HepG2 (cell line): ENCODE measurements around the gene GSDMA. TPM values are rescaled to one million over a fixed set of nuclear protein-coding genes. Genes with fewer than 3 reads are reported as not detected.

ENCODE experiments used
- ATAC-seq: fragments of 200-7000 bp; cut with Tn5 transposase; 3 replicates; pipeline ENCODE4 v1.9.1; 2020; ENCODE audit warnings: mild to moderate bottlenecking, moderate library complexity
- BruUV-seq: library from RNA; stranded (reverse); fragments of 400-500 nt; replicated peaks from 2 replicates; lab custom pipeline; 2021; lab: Mats Ljungman, UMichigan
- CTCF ChIA-PET: fragments of 300-600 bp; formaldehyde crosslinking; extraction: SDS; loops from one replicate; lab custom pipeline; 2021; ENCODE audit warnings: low total read pairs, inconsistent platforms, low intra/inter-chr PET ratio; lab: Yijun Ruan, JAX
- POLR2A ChIA-PET: fragments of 350-600 bp; sonication (Branson Sonifier 250); formaldehyde crosslinking; loops from one replicate; lab custom pipeline; 2020; ENCODE audit warnings: antibody characterized with exemption, inconsistent platforms; lab: Yijun Ruan, JAX
- DNase-seq: peaks from one replicate; pipeline ENCODE4 v3.0.0-alpha.2; 2015; ENCODE audit warnings: low spot score
- FAIRE-seq: peaks from 3 replicates; lab custom pipeline; 2011; peaks lifted over from hg19 to GRCh38; lab: Jason Lieb, UNC
- H2AFZ ChIP-seq: one replicate; pipeline ENCODE4 v1.6.1; 2011; ENCODE audit warnings: low read length, inconsistent platforms
- H3K27ac ChIP-seq: fragments of 300-600 bp; 3 replicates; pipeline ENCODE4 v1.8.0; 2011; ENCODE audit warnings: mixed run types, mild to moderate bottlenecking, mixed read lengths, low read length, inconsistent platforms; ENCODE audit not compliant: insufficient read depth; ENCODE audit errors: extremely low read length
- H3K27me3 ChIP-seq, 2 experiments: fragments of 200-600 bp in 1 of 2; 2 replicates in 1 of 2; 3 replicates in 1 of 2; pipeline versions ENCODE4 v1.6.0 to v1.8.0; 2011; ENCODE audit warnings: low read length in 2 of 2, mild to moderate bottlenecking in 2 of 2, moderate library complexity in 2 of 2, inconsistent platforms in 1 of 2; ENCODE audit not compliant: insufficient read depth in 2 of 2, control insufficient read depth in 1 of 2
- H3K36me3 ChIP-seq, 2 experiments: fragments of 200-600 bp in 1 of 2; replicated peaks in 1 of 2; 2 replicates in 1 of 2; 3 replicates in 1 of 2; pipeline versions ENCODE4 v1.5.1 to v1.8.0; 2011; ENCODE audit warnings: low read length in 2 of 2, inconsistent platforms in 1 of 2; ENCODE audit not compliant: insufficient read depth in 2 of 2, control insufficient read depth in 1 of 2
- H3K4me1 ChIP-seq: 2 replicates; pipeline ENCODE4 v1.5.1; 2012; ENCODE audit warnings: low read length, inconsistent platforms; ENCODE audit not compliant: insufficient read depth
- H3K4me2 ChIP-seq: 2 replicates; pipeline ENCODE4 v1.6.0; 2011; ENCODE audit warnings: low read depth, low read length, inconsistent platforms
- H3K4me3 ChIP-seq, 3 experiments: fragments of 200-600 bp in 1 of 3; sonication (generic), shearing (Covaris generic) in 1 of 3; replicated peaks in 1 of 3; 2 replicates each; pipeline ENCODE4 v1.5.1; 2011 to 2016; ENCODE audit warnings: low read length in 3 of 3, inconsistent platforms in 2 of 3, low read depth in 2 of 3, mild to moderate bottlenecking in 2 of 3, control low read depth in 1 of 3, mixed read lengths in 1 of 3; ENCODE audit not compliant: insufficient read depth in 1 of 3
- H3K79me2 ChIP-seq: one replicate; pipeline ENCODE4 v1.6.1; 2011; ENCODE audit warnings: low read length, inconsistent platforms; ENCODE audit not compliant: insufficient read depth
- H3K9ac ChIP-seq: 2 replicates; pipeline ENCODE4 v1.6.0; 2011; ENCODE audit warnings: mild to moderate bottlenecking, low read depth, low read length, inconsistent platforms; ENCODE audit not compliant: insufficient read depth
- H3K9me3 ChIP-seq: 2 replicates; pipeline ENCODE4 v1.5.1; 2012; ENCODE audit warnings: mild to moderate bottlenecking, low read length
- H4K20me1 ChIP-seq: 2 replicates; pipeline ENCODE4 v1.6.0; 2011; ENCODE audit warnings: inconsistent platforms, mild to moderate bottlenecking, low read length, moderate library complexity; ENCODE audit not compliant: insufficient read depth
- CBX1 ChIP-seq: IDR thresholded peaks from one replicate; pipeline ENCODE4 v1.6.1; 2016; ENCODE audit warnings: antibody characterized with exemption, low read depth
- RBAK ChIP-seq: sonication (generic); formaldehyde crosslinking; IDR thresholded peaks from 2 replicates; pipeline ENCODE4 v1.5.1; 2020; ENCODE audit warnings: mild to moderate bottlenecking, missing genetic modification reagents
- SRSF1 ChIP-seq: fragments of 200-400 bp; formaldehyde crosslinking; optimal IDR thresholded peaks from 2 replicates; pipeline ENCODE3; 2017; ENCODE audit warnings: mild to moderate bottlenecking, low read depth, low read length, moderate library complexity
- ZBTB38 ChIP-seq: sonication (generic); formaldehyde crosslinking; IDR thresholded peaks from 2 replicates; pipeline ENCODE4 v1.5.1; 2020; ENCODE audit warnings: mild to moderate bottlenecking, missing genetic modification reagents
- ZNF136 ChIP-seq: sonication (generic); formaldehyde crosslinking; IDR thresholded peaks from 2 replicates; pipeline ENCODE4 v1.8.1; 2022; ENCODE audit warnings: low read depth, mild to moderate bottlenecking, moderate library complexity, missing genetic modification reagents
- ZNF724P ChIP-seq: sonication (generic); formaldehyde crosslinking; IDR thresholded peaks from 2 replicates; pipeline ENCODE4 v1.8.0; 2022; ENCODE audit warnings: missing genetic modification reagents, borderline replicate concordance
- ZNF816 ChIP-seq: sonication (generic); formaldehyde crosslinking; IDR thresholded peaks from 2 replicates; pipeline ENCODE4 v1.8.0; 2022; ENCODE audit warnings: missing genetic modification reagents, mild to moderate bottlenecking, borderline replicate concordance
- WGBS: methylation state at CpG from one replicate; pipeline ENCODE4 v1.1.6; 2017; ENCODE audit warnings: low lambda C conversion rate; 5-methylcytosine and 5-hydroxymethylcytosine counted together
- in situ Hi-C: cut with HindIII; loops from 2 replicates; pipeline ENCODE4 v1.10.0; 2017; ENCODE audit warnings: low pct_unique_long_range_greater_than_20kb; ENCODE audit not compliant: extremely low pct_ligation_motif_present
- intact Hi-C: fragments of 100-400 bp; cut with micrococcal nuclease; formaldehyde crosslinking; loops from one replicate; pipeline ENCODE4 v1.10.0; 2022; ENCODE audit not compliant: unreplicated experiment
- polyA plus RNA-seq, 8 experiments: library from polyadenylated mRNA; depleted of rRNA in 3 of 8; stranded (reverse) in 7 of 8; unstranded in 1 of 8; fragments of >200 nt; fragmentation: Illumina TruSeq in 4 of 8; extraction: Trizol in 4 of 8; gene quantifications; 2 replicates each; pipeline versions ENCODE4 v1.2.1 to v1.2.3, GENCODE V29; 2011 to 2016; ENCODE audit warnings: low read depth in 4 of 8, missing spikeins in 1 of 8, mixed read lengths in 1 of 8; ENCODE audit not compliant: insufficient read depth in 1 of 8
- total RNA-seq, 5 experiments: library from RNA; depleted of rRNA; stranded (reverse); fragments of >200 nt; fragmentation: Illumina TruSeq; extraction: Trizol; gene quantifications; 2 replicates each; pipeline ENCODE4 v1.2.3, GENCODE V29; 2016; ENCODE audit warnings: low read depth in 1 of 5
- TF ChIP-seq, protein P1 (sequence below): sonication (generic); formaldehyde crosslinking; IDR thresholded peaks from 2 replicates; pipeline ENCODE4 v1.4.0; 2020; ENCODE audit warnings: missing genetic modification reagents
- TF ChIP-seq, protein P2 (sequence below): sonication (generic); formaldehyde crosslinking; IDR thresholded peaks from 2 replicates; pipeline ENCODE4 v1.5.1; 2020; ENCODE audit warnings: mild to moderate bottlenecking, missing genetic modification reagents, moderate library complexity
- TF ChIP-seq, protein P3 (sequence below): sonication (generic); formaldehyde crosslinking; IDR thresholded peaks from 2 replicates; pipeline ENCODE4 v1.5.1; 2020; ENCODE audit warnings: mild to moderate bottlenecking, missing genetic modification reagents, moderate library complexity
- TF ChIP-seq, protein P4 (sequence below): sonication (generic); formaldehyde crosslinking; IDR thresholded peaks from 2 replicates; pipeline ENCODE4 v1.8.1; 2023; ENCODE audit warnings: missing genetic modification reagents, mild to moderate bottlenecking, borderline replicate concordance
- TF ChIP-seq, protein P5 (sequence below): sonication (generic); formaldehyde crosslinking; IDR thresholded peaks from 2 replicates; pipeline ENCODE4 v1.8.1; 2023; ENCODE audit warnings: mild to moderate bottlenecking, missing genetic modification reagents

Gene GSDMA
- total and polyA plus RNA-seq, 2 of the 13 experiments (the other 11 are each of a cell fraction or from before 2014, with no cell fraction given), result not detected

DNA sequence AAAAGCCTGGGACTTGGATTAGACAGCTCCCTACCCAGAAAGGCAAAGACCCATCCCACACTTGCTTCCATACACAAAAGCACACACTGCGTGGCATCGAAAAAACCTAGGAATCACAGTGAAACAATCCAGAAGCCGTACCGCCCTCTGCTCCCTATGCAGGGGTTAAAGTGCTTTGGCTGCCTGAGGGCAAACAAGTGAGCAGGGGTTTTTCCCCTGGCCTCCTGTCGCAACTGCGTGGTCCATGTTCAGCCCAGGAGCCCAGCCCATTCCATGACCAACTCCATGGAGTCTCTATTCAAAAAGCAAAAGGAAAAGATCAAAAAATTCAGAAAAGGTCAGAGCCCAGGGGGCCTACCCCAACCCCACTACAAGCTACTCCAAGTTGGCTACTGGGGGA lies 40.8 kb upstream of the GSDMA start (continued):
- TF ChIP-seq, protein P1, sequence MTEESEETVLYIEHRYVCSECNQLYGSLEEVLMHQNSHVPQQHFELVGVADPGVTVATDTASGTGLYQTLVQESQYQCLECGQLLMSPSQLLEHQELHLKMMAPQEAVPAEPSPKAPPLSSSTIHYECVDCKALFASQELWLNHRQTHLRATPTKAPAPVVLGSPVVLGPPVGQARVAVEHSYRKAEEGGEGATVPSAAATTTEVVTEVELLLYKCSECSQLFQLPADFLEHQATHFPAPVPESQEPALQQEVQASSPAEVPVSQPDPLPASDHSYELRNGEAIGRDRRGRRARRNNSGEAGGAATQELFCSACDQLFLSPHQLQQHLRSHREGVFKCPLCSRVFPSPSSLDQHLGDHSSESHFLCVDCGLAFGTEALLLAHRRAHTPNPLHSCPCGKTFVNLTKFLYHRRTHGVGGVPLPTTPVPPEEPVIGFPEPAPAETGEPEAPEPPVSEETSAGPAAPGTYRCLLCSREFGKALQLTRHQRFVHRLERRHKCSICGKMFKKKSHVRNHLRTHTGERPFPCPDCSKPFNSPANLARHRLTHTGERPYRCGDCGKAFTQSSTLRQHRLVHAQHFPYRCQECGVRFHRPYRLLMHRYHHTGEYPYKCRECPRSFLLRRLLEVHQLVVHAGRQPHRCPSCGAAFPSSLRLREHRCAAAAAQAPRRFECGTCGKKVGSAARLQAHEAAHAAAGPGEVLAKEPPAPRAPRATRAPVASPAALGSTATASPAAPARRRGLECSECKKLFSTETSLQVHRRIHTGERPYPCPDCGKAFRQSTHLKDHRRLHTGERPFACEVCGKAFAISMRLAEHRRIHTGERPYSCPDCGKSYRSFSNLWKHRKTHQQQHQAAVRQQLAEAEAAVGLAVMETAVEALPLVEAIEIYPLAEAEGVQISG (CRISPR knock-in tag), result peak; percentile 32; the same call in 1 of the 2 replicates
- TF ChIP-seq, protein P2, sequence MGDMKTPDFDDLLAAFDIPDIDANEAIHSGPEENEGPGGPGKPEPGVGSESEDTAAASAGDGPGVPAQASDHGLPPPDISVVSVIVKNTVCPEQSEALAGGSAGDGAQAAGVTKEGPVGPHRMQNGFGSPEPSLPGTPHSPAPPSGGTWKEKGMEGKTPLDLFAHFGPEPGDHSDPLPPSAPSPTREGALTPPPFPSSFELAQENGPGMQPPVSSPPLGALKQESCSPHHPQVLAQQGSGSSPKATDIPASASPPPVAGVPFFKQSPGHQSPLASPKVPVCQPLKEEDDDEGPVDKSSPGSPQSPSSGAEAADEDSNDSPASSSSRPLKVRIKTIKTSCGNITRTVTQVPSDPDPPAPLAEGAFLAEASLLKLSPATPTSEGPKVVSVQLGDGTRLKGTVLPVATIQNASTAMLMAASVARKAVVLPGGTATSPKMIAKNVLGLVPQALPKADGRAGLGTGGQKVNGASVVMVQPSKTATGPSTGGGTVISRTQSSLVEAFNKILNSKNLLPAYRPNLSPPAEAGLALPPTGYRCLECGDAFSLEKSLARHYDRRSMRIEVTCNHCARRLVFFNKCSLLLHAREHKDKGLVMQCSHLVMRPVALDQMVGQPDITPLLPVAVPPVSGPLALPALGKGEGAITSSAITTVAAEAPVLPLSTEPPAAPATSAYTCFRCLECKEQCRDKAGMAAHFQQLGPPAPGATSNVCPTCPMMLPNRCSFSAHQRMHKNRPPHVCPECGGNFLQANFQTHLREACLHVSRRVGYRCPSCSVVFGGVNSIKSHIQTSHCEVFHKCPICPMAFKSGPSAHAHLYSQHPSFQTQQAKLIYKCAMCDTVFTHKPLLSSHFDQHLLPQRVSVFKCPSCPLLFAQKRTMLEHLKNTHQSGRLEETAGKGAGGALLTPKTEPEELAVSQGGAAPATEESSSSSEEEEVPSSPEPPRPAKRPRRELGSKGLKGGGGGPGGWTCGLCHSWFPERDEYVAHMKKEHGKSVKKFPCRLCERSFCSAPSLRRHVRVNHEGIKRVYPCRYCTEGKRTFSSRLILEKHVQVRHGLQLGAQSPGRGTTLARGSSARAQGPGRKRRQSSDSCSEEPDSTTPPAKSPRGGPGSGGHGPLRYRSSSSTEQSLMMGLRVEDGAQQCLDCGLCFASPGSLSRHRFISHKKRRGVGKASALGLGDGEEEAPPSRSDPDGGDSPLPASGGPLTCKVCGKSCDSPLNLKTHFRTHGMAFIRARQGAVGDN (CRISPR knock-in tag), result peak; percentile 7; the same call in 1 of the 2 replicates
- peak; percentile 69; the same call in 1 of the 2 replicates for TF ChIP-seq ZBTB38 (CRISPR knock-in tag)

DNA sequence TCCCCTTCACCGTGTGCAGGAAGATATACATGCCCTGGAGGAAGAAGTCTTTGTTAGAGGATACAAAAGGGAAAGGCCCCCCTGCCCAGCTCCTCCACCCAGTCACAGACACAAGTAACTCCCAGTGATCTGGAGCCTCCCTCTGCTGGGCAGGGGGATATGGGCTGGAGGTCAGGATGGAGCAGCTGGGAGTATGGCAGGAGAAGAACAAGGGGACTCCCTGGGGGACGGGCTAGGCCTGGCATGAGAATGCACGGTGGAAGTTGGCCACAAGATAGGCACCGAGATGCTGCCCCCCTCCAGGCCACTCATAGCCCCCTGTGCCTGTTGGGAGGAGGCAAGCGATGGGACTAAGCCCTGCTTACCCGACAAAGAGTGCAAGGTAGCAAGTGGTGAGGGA lies 39.6 kb upstream of the GSDMA start:
- Histone ChIP-seq H3K9ac (peak overlapping the region; percentile 45; the same call in 1 of the 2 replicates), H3K27me3 (no peaks in the 10 kb centered on the region; a peak in 1 of 5 replicates), H2AFZ (no peak overlapping the region), H3K4me3 (peak overlapping the region in 1 of 3 experiments; percentile 96; a peak in 2 of 6 replicates), H3K4me2 (peak overlapping the region; percentile 97), H3K9me3 (no peaks in the 10 kb centered on the region), H3K27ac (peak overlapping the region; percentile 93), H4K20me1 (peaks cover 11% of the 10 kb centered on the region; the same call in 1 of the 2 replicates), H3K79me2 (peaks cover 50% of the 10 kb centered on the region), H3K36me3 (peaks cover 25 to 26% of the 10 kb centered on the region in 2 experiments), H3K4me1 (peaks cover 78% of the 10 kb centered on the region)
- intact Hi-C loops (loop anchor here (10.0 kb wide), 1 partner anchor 182 kb away; the partner anchor contains the start of gene NR1D1), in situ Hi-C loops (loop anchor here (5.0 kb wide), 1 partner anchor 49 kb away; no protein-coding TSS in a partner anchor)
- no peak for ATAC-seq
- no peak for DNase-seq
- 96% methylated on average over 6 of the region's 6 CpGs for WGBS
- CTCF ChIA-PET, result no interaction called here
- no TSS peak for BruUV-seq
- POLR2A ChIA-PET, result interaction anchor here (1.0 to 5.3 kb wide), 5 partner anchors 11 to 220 kb away, joined by 3 to 47 read pairs (median 7); no protein-coding TSS in a partner anchor
- FAIRE-seq, result no peak
- TF ChIP-seq, protein P3, sequence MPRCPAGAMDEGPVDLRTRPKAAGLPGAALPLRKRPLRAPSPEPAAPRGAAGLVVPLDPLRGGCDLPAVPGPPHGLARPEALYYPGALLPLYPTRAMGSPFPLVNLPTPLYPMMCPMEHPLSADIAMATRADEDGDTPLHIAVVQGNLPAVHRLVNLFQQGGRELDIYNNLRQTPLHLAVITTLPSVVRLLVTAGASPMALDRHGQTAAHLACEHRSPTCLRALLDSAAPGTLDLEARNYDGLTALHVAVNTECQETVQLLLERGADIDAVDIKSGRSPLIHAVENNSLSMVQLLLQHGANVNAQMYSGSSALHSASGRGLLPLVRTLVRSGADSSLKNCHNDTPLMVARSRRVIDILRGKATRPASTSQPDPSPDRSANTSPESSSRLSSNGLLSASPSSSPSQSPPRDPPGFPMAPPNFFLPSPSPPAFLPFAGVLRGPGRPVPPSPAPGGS (CRISPR knock-in tag), result peak; percentile 70; the same call in 1 of the 2 replicates
- TF ChIP-seq, protein P4, sequence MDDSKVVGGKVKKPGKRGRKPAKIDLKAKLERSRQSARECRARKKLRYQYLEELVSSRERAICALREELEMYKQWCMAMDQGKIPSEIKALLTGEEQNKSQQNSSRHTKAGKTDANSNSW (CRISPR knock-in tag), result no peak
- TF ChIP-seq SRSF1 (peak; percentile 0), ZNF136 (peak; percentile 44; the same call in 1 of the 2 replicates), ZNF816 (CRISPR knock-in tag) (0 out of 2 replicates have a peak, but pooled peaks have one; percentile 50), ZNF724P (CRISPR knock-in tag) (0 out of 2 replicates have a peak, but pooled peaks have one; percentile 32), RBAK (CRISPR knock-in tag) (0 out of 2 replicates have a peak, but pooled peaks have one; percentile 2), CBX1 (no peak)
- TF ChIP-seq, protein P5, sequence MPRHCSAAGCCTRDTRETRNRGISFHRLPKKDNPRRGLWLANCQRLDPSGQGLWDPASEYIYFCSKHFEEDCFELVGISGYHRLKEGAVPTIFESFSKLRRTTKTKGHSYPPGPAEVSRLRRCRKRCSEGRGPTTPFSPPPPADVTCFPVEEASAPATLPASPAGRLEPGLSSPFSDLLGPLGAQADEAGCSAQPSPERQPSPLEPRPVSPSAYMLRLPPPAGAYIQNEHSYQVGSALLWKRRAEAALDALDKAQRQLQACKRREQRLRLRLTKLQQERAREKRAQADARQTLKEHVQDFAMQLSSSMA (CRISPR knock-in tag), result 0 out of 2 replicates have a peak, but pooled peaks have one; percentile 6
